Hepatocyte (in vitro differentiated cells): Measurements from ENCODE around the gene TMEM143. TPM values are rescaled to one million over a fixed set of nuclear protein-coding genes. Genes with fewer than 3 reads are reported as not detected.
A peak's percentile ranks its signal among the peaks of the same experiment; 100 is the strongest.

ENCODE experiments used
- DNase-seq: peaks from one replicate; pipeline ENCODE4 v3.0.0-alpha.2; 2016; ENCODE audit warnings: low spot score
- H2AFZ ChIP-seq: fragments of 200-600 bp; sonication (generic); 2 replicates; pipeline ENCODE4 v1.6.0; 2016; ENCODE audit warnings: antibody characterized with exemption, mild to moderate bottlenecking
- H3K27ac ChIP-seq: fragments of 200-600 bp; sonication (generic); 2 replicates; pipeline ENCODE4 v1.5.1; 2016; ENCODE audit warnings: mild to moderate bottlenecking
- H3K27me3 ChIP-seq: fragments of 200-600 bp; sonication (generic); 2 replicates; pipeline ENCODE4 v1.6.1; 2016
- H3K36me3 ChIP-seq: fragments of 200-600 bp; sonication (generic); replicated peaks from 2 replicates; pipeline ENCODE4 v1.5.1; 2016; ENCODE audit warnings: low read depth; ENCODE audit not compliant: insufficient read depth
- H3K4me1 ChIP-seq: fragments of 200-600 bp; sonication (generic); 2 replicates; pipeline ENCODE4 v1.5.1; 2016; ENCODE audit warnings: mild to moderate bottlenecking, moderate library complexity; ENCODE audit not compliant: insufficient read depth
- H3K4me2 ChIP-seq: fragments of 200-600 bp; sonication (generic); 2 replicates; pipeline ENCODE4 v1.6.0; 2016
- H3K4me3 ChIP-seq: fragments of 200-600 bp; sonication (generic); 2 replicates; pipeline ENCODE4 v1.5.1; 2016; ENCODE audit warnings: mild to moderate bottlenecking
- H3K79me2 ChIP-seq: fragments of 200-600 bp; sonication (generic); 2 replicates; pipeline ENCODE4 v1.6.0; 2017; ENCODE audit warnings: mild to moderate bottlenecking
- H3K9me2 ChIP-seq: fragments of 200-600 bp; sonication (generic); replicated peaks from 2 replicates; pipeline ENCODE4 v1.6.0; 2017; ENCODE audit warnings: mild to moderate bottlenecking; ENCODE audit not compliant: insufficient read depth
- H3K9me3 ChIP-seq: fragments of 200-600 bp; sonication (generic); 2 replicates; pipeline ENCODE4 v1.5.1; 2016; ENCODE audit warnings: low read depth, mild to moderate bottlenecking
- H4K20me1 ChIP-seq: fragments of 200-600 bp; sonication (generic); 2 replicates; pipeline ENCODE4 v1.6.0; 2016; ENCODE audit warnings: mild to moderate bottlenecking; ENCODE audit not compliant: insufficient read depth, poor library complexity, severe bottlenecking
- EZH2 ChIP-seq: fragments of 200-600 bp; sonication (generic); IDR thresholded peaks from 2 replicates; pipeline ENCODE4 v1.6.1; 2016; ENCODE audit warnings: antibody characterized with exemption, mild to moderate bottlenecking, borderline replicate concordance
- EZH2phosphoT487 ChIP-seq: fragments of 200-600 bp; sonication (generic); IDR thresholded peaks from one replicate; pipeline ENCODE4 v1.6.1; 2018; ENCODE audit warnings: antibody characterized with exemption, mild to moderate bottlenecking, low read depth, moderate library complexity; ENCODE audit not compliant: unreplicated experiment, severe bottlenecking
- WGBS: methylation state at CpG from one replicate; pipeline ENCODE4 v1.1.6; 2016; ENCODE audit warnings: low lambda C conversion rate; ENCODE audit errors: missing lambda C conversion rate; 5-methylcytosine and 5-hydroxymethylcytosine counted together
- polyA plus RNA-seq: library from polyadenylated mRNA; unstranded; fragments of >200 nt; fragmentation: Nextera tagmentation; extraction: Ambion mirVana; gene quantifications from 2 replicates; pipeline ENCODE4 v1.2.1, GENCODE V29; 2016
- total RNA-seq: library from RNA; depleted of rRNA; stranded (reverse); fragments of >200 nt; gene quantifications from 2 replicates; pipeline ENCODE4 v1.2.3, GENCODE V29; 2014
- TF ChIP-seq, protein P1 (sequence below): fragments of 200-600 bp; sonication (generic); IDR thresholded peaks from 2 replicates; pipeline ENCODE4 v1.5.1; 2016; ENCODE audit warnings: antibody characterized with exemption, mild to moderate bottlenecking; ENCODE audit not compliant: poor library complexity

Gene TMEM143
- total and polyA plus RNA-seq, 2 experiments from 2014 or later, result 5.9 to 11.2 TPM

DNA sequence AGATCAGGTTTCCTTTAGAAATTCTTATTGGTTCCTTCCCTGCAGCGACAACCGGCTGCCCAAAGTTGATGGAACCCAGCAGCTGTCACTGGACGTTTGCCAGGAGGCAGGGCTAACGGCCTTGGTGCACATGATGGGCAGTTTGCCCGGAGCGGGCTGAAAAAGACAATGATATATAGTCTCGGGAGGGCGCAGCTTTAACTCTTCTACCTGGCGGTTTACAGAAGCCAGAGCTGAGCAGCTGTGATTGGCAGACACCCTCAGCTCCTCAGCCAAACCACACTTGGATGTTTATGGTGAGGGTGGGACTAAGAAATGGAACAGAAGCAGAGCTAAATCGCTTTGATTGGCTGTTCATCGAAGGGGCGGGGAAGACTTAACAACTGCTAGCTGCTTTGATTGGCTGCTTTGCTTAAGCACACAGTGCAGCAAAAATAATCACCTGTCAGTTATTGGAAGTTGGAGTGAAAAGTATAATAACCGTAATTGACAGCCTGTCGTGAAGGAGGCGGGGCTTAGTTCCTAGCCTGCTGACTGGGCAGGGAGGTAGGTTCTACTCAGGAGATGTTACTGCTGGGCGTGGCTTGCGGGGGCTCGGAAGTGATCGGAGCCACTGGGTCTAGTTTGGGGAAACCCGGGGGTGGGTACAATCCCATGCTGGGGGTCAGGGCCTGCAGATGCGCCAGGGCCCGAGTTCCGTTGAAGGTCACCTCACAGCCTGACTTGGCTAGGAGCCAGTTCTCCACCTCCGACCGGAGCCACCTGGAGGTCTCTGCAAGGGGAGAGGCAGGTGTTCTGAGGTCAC lies 30.9 kb downstream of the TMEM143 start:
- H4K20me1 ChIP-seq, result no peaks in the 10 kb centered on the region
- DNase-seq, result peak; percentile 96
- H3K4me3 ChIP-seq, result peak overlapping the region; percentile 4
- peaks cover 17% of the 10 kb centered on the region for H3K4me1 ChIP-seq
- peak overlapping the region; percentile 11 for H2AFZ ChIP-seq
- H3K9me2 ChIP-seq, result no peaks in the 10 kb centered on the region
- no peaks in the 10 kb centered on the region for H3K36me3 ChIP-seq
- H3K9me3 ChIP-seq, result no peaks in the 10 kb centered on the region
- H3K27me3 ChIP-seq, result no peaks in the 10 kb centered on the region
- peak overlapping the region; percentile 90 for H3K27ac ChIP-seq
- WGBS, result 3% methylated on average over 25 of the region's 25 CpGs
- TF ChIP-seq EZH2phosphoT487 (no peak), EZH2 (no peak)
- TF ChIP-seq, protein P1, sequence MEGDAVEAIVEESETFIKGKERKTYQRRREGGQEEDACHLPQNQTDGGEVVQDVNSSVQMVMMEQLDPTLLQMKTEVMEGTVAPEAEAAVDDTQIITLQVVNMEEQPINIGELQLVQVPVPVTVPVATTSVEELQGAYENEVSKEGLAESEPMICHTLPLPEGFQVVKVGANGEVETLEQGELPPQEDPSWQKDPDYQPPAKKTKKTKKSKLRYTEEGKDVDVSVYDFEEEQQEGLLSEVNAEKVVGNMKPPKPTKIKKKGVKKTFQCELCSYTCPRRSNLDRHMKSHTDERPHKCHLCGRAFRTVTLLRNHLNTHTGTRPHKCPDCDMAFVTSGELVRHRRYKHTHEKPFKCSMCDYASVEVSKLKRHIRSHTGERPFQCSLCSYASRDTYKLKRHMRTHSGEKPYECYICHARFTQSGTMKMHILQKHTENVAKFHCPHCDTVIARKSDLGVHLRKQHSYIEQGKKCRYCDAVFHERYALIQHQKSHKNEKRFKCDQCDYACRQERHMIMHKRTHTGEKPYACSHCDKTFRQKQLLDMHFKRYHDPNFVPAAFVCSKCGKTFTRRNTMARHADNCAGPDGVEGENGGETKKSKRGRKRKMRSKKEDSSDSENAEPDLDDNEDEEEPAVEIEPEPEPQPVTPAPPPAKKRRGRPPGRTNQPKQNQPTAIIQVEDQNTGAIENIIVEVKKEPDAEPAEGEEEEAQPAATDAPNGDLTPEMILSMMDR, result no peak
- H3K79me2 ChIP-seq, result no peaks in the 10 kb centered on the region
- peak overlapping the region; percentile 92 for H3K4me2 ChIP-seq

DNA sequence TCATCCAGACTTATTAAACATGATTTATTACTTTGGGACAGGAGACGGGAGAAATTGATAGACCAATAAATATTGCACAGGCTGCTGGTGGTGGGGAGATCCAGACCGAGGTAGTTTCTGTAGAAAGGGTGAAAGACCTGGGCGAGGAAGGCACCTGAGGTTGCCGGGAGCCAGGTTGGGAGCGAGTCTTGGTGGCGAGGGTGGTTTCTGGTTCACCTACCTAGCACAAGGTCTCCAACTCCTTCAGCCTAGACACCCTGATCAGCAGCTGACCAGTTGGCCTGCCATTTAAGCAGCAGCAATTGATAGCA lies 31.4 kb downstream of the TMEM143 start:
- H3K79me2 ChIP-seq, result peaks cover 2% of the 10 kb centered on the region
- H3K9me2 ChIP-seq, result no peaks in the 10 kb centered on the region
- 43% methylated on average over 6 of the region's 6 CpGs for WGBS
- H2AFZ ChIP-seq, result no peak overlapping the region
- H3K4me1 ChIP-seq, result peaks cover 17% of the 10 kb centered on the region
- peak overlapping the region; percentile 63 for H3K27ac ChIP-seq
- H3K27me3 ChIP-seq, result no peaks in the 10 kb centered on the region
- no peak for DNase-seq
- peak overlapping the region; percentile 92 for H3K4me2 ChIP-seq
- TF ChIP-seq, protein P1, result no peak
- TF ChIP-seq EZH2phosphoT487, result no peak
- no peak for TF ChIP-seq EZH2
- no peaks in the 10 kb centered on the region for H4K20me1 ChIP-seq
- H3K36me3 ChIP-seq, result no peaks in the 10 kb centered on the region
- H3K9me3 ChIP-seq, result no peaks in the 10 kb centered on the region
- H3K4me3 ChIP-seq, result no peak overlapping the region

DNA sequence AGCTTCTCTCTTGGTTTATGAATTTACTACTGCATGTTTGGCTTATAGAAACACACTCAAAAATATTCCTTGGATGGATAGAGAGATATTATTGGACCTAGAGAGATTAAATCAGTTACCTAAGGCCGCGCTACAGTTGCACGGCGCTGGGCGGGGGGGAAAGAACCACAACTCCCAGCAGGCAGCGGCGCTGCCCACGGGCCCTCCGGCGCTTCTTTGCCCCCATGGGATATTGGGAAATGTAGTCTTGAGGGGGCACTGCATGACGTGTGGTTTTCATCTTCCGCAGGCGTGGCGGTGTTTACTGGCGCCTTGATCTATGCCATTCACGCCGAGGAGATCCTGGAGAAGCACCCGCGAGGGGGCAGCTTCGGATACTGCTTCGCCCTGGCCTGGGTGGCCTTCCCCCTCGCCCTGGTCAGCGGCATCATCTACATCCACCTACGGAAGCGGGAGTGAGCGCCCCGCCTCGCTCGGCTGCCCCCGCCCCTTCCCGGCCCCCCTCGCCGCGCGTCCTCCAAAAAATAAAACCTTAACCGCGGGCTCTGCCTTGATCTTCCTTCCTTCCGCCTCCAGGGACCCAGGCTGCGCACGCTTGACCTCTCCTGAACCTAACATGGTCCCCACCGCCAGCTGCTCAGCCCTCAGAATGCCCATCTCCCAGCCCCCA lies 33.6 kb downstream of the TMEM143 start:
- Histone ChIP-seq H3K27me3 (no peaks in the 10 kb centered on the region), H3K4me2 (peak overlapping the region; percentile 83), H3K79me2 (peaks cover 15% of the 10 kb centered on the region), H2AFZ (peak overlapping the region; percentile 29), H3K4me1 (peaks cover 17% of the 10 kb centered on the region), H3K9me2 (no peaks in the 10 kb centered on the region), H3K4me3 (peak overlapping the region; percentile 9), H3K27ac (peak overlapping the region; percentile 83), H3K36me3 (no peaks in the 10 kb centered on the region), H4K20me1 (no peaks in the 10 kb centered on the region), H3K9me3 (no peaks in the 10 kb centered on the region)
- WGBS, result 15% methylated on average over 32 of the region's 41 CpGs
- TF ChIP-seq EZH2 (no peak), EZH2phosphoT487 (no peak)
- TF ChIP-seq, protein P1, result no peak
- peak; percentile 92 for DNase-seq
